GM12878 (cell line): Measurements from ENCODE around the gene IGSF6. TPM values are rescaled to one million over a fixed set of nuclear protein-coding genes. Genes with fewer than 3 reads are reported as not detected.
A peak's percentile ranks its signal among the peaks of the same experiment; 100 is the strongest.

ENCODE experiments used
- CEBPB ChIP-seq, 2 experiments: fragments of 150-350 bp in 1 of 2; IDR thresholded peaks; 2 replicates each; pipeline ENCODE4 v1.6.1; 2012 to 2014; ENCODE audit warnings: low read depth in 2 of 2, low read length in 2 of 2, borderline replicate concordance in 1 of 2, inconsistent platforms in 1 of 2
- DPF2 ChIP-seq: fragments of 450-650 bp; IDR thresholded peaks from 2 replicates; pipeline ENCODE4 v1.6.1; 2017; ENCODE audit warnings: mild to moderate bottlenecking
- GATAD2B ChIP-seq: fragments of 450-650 bp; conservative IDR thresholded peaks from 2 replicates; pipeline ENCODE4 v1.6.1; 2017; ENCODE audit warnings: low read depth, mild to moderate bottlenecking, moderate library complexity
- NBN ChIP-seq: fragments of 450-650 bp; IDR thresholded peaks from 2 replicates; pipeline ENCODE4 v1.6.1; 2016
- NFYB ChIP-seq: IDR thresholded peaks from 2 replicates; pipeline ENCODE4 v1.6.1; 2011; ENCODE audit warnings: low read depth, mild to moderate bottlenecking, low read length, improper control_type of control experiment, moderate library complexity; ENCODE audit not compliant: insufficient read depth
- NR2F1 ChIP-seq: fragments of 450-650 bp; conservative IDR thresholded peaks from 2 replicates; pipeline ENCODE4 v1.6.1; 2017; ENCODE audit warnings: mild to moderate bottlenecking
- PML ChIP-seq: IDR thresholded peaks from 2 replicates; pipeline ENCODE4 v1.6.1; 2012; ENCODE audit warnings: low read length, inconsistent platforms
- POLR2AphosphoS5 ChIP-seq: IDR thresholded peaks from 2 replicates; pipeline ENCODE4 v1.6.1; 2011; ENCODE audit warnings: mild to moderate bottlenecking, low read length, inconsistent platforms
- RUNX3 ChIP-seq: IDR thresholded peaks from 2 replicates; pipeline ENCODE4 v1.6.1; 2012; ENCODE audit warnings: low read length, inconsistent platforms
- STAT1 ChIP-seq: fragments of 450-650 bp; conservative IDR thresholded peaks from 2 replicates; pipeline ENCODE4 v1.6.1; 2014; ENCODE audit warnings: antibody characterized with exemption, mild to moderate bottlenecking
- TBL1XR1 ChIP-seq: IDR thresholded peaks from 2 replicates; pipeline ENCODE4 v1.6.1; 2012; ENCODE audit warnings: low read depth, low read length, improper control_type of control experiment
- ZBED1 ChIP-seq: IDR thresholded peaks from 2 replicates; pipeline ENCODE4 v1.6.1; 2016; ENCODE audit warnings: borderline replicate concordance
- polyA plus RNA-seq, 11 experiments: library from polyadenylated mRNA; depleted of rRNA in 4 of 11; unstranded in 6 of 11; stranded (reverse) in 5 of 11; fragments of >200 nt; fragmentation: Nextera tagmentation in 4 of 11; fragmentation: Illumina TruSeq in 1 of 11; extraction: Ambion mirVana in 4 of 11; extraction: Trizol in 1 of 11; gene quantifications; 1 replicate in 1 of 11; 2 replicates in 10 of 11; pipeline versions ENCODE4 v1.2.1 to v1.2.3, GENCODE V29; 2011 to 2016; ENCODE audit warnings: inconsistent platforms in 2 of 11, missing spikeins in 2 of 11, low read depth in 1 of 11
- total RNA-seq, 4 experiments: library from RNA; depleted of rRNA in 3 of 4; stranded (reverse); fragments of >200 nt in 3 of 4; fragmentation: Illumina TruSeq in 1 of 4; extraction: Trizol in 1 of 4; gene quantifications; 2 replicates each; pipeline versions ENCODE4 v1.2.1 to v1.2.3, GENCODE V29; 2013 to 2021
- TF ChIP-seq, protein P1 (sequence below): fragments of 450-650 bp; IDR thresholded peaks from 2 replicates; pipeline ENCODE4 v1.6.1; 2018; ENCODE audit warnings: borderline replicate concordance, mild to moderate bottlenecking; ENCODE audit not compliant: partially characterized antibody
- TF ChIP-seq, protein P2 (sequence below): fragments of 450-650 bp; conservative IDR thresholded peaks from 2 replicates; pipeline ENCODE4 v1.6.1; 2017; ENCODE audit warnings: mild to moderate bottlenecking, moderate library complexity
- TF ChIP-seq, protein P3 (sequence below): fragments of 450-650 bp; IDR thresholded peaks from 2 replicates; pipeline ENCODE4 v1.6.1; 2016; ENCODE audit warnings: mild to moderate bottlenecking
- TF ChIP-seq, protein P4 (sequence below): IDR thresholded peaks from 2 replicates; pipeline ENCODE4 v1.6.1; 2011; ENCODE audit warnings: borderline replicate concordance, low read depth, mild to moderate bottlenecking, moderate library complexity, low read length; ENCODE audit not compliant: insufficient read depth, poor library complexity, severe bottlenecking
- TF ChIP-seq, protein P5 (sequence below): fragments of 450-650 bp; IDR thresholded peaks from 2 replicates; pipeline ENCODE4 v1.6.1; 2017; ENCODE audit warnings: mild to moderate bottlenecking, low read depth, inconsistent platforms; ENCODE audit not compliant: poor library complexity, severe bottlenecking
- TF ChIP-seq, protein P6 (sequence below): IDR thresholded peaks from 2 replicates; pipeline ENCODE4 v1.6.1; 2011; ENCODE audit warnings: low read depth, mild to moderate bottlenecking, low read length, moderate library complexity, borderline replicate concordance; ENCODE audit errors: extremely low read depth

IGSF6 gene
- total and polyA plus RNA-seq, 10 of the 15 experiments (the other 5 are each of a cell fraction or from before 2014, with no cell fraction given), result 0.32 to 1.2 (median 0.72) TPM

DNA sequence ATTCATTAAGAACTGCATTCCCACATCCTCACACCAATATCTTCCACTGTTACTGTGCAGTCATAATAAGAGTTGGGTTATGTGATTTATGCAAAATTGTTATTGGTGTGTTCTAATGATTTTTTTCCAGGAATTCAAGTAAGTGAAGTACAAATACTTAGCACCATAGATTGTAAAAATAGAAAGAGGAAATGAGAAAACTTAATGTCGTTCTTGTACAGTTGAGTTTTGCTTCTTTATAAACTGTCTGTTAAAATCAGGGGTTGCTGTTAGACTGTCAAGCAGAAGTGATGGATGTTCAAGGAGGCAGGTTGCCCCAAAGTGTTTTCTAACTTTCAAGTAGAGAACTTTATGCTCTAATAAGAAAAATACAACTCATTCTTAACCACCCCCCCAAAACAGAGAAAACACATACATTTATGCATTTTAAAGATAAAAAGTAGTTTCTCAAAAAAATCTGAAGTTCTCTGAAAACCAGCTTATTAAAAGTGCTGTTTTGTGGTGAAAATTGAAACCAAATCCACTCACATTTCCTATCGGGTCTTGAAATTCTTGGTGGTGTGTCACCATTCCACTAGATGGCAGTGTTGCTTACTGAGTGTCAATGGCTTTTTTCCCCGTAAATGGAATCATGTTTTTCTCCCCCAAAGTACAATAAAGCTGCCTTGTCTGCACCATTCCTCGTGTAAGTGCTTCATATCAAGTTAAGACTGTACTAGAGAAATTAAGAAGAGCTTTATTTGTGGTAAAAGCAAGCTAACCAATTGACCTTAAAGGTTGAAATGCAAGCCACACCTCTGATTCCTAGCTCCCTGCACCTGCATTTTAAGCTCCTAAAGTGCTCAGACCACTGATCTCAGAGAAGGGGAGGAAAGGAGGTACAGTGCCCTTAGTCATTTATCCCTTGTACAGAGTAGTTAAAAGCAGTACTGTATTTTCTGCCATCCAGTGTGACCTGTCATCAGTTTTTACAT, 4.7 kb upstream of the IGSF6 start (continued):
- TF ChIP-seq, protein P1, sequence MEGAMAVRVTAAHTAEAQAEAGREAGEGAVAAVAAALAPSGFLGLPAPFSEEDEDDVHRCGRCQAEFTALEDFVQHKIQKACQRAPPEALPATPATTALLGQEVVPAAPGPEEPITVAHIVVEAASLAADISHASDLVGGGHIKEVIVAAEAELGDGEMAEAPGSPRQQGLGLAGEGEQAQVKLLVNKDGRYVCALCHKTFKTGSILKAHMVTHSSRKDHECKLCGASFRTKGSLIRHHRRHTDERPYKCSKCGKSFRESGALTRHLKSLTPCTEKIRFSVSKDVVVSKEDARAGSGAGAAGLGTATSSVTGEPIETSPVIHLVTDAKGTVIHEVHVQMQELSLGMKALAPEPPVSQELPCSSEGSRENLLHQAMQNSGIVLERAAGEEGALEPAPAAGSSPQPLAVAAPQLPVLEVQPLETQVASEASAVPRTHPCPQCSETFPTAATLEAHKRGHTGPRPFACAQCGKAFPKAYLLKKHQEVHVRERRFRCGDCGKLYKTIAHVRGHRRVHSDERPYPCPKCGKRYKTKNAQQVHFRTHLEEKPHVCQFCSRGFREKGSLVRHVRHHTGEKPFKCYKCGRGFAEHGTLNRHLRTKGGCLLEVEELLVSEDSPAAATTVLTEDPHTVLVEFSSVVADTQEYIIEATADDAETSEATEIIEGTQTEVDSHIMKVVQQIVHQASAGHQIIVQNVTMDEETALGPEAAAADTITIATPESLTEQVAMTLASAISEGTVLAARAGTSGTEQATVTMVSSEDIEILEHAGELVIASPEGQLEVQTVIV, result no peak
- TF ChIP-seq DPF2 (peak; percentile 89), PML (peak; percentile 38; the same call in 1 of the 2 replicates), NR2F1 (no peak; the same call in 1 of the 2 replicates), GATAD2B (no peak), CEBPB (IDR thresholded peaks at IDR 0.05; ENCODE audit: borderline replicate concordance in 1 of 2, low read depth in 2 of 2, low read length in 2 of 2) (no peak), STAT1 (no peak), NBN (peak; percentile 58; the same call in 1 of the 2 replicates), RUNX3 (peak; percentile 67; the same call in 1 of the 2 replicates), TBL1XR1 (peak; percentile 28; the same call in 1 of the 2 replicates), POLR2AphosphoS5 (no peak), NFYB (no peak), ZBED1 (no peak)
- TF ChIP-seq, protein P2, sequence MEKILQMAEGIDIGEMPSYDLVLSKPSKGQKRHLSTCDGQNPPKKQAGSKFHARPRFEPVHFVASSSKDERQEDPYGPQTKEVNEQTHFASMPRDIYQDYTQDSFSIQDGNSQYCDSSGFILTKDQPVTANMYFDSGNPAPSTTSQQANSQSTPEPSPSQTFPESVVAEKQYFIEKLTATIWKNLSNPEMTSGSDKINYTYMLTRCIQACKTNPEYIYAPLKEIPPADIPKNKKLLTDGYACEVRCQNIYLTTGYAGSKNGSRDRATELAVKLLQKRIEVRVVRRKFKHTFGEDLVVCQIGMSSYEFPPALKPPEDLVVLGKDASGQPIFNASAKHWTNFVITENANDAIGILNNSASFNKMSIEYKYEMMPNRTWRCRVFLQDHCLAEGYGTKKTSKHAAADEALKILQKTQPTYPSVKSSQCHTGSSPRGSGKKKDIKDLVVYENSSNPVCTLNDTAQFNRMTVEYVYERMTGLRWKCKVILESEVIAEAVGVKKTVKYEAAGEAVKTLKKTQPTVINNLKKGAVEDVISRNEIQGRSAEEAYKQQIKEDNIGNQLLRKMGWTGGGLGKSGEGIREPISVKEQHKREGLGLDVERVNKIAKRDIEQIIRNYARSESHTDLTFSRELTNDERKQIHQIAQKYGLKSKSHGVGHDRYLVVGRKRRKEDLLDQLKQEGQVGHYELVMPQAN, result no peak
- TF ChIP-seq, protein P3, sequence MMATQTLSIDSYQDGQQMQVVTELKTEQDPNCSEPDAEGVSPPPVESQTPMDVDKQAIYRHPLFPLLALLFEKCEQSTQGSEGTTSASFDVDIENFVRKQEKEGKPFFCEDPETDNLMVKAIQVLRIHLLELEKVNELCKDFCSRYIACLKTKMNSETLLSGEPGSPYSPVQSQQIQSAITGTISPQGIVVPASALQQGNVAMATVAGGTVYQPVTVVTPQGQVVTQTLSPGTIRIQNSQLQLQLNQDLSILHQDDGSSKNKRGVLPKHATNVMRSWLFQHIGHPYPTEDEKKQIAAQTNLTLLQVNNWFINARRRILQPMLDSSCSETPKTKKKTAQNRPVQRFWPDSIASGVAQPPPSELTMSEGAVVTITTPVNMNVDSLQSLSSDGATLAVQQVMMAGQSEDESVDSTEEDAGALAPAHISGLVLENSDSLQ, result peak; percentile 95
- TF ChIP-seq, protein P4, sequence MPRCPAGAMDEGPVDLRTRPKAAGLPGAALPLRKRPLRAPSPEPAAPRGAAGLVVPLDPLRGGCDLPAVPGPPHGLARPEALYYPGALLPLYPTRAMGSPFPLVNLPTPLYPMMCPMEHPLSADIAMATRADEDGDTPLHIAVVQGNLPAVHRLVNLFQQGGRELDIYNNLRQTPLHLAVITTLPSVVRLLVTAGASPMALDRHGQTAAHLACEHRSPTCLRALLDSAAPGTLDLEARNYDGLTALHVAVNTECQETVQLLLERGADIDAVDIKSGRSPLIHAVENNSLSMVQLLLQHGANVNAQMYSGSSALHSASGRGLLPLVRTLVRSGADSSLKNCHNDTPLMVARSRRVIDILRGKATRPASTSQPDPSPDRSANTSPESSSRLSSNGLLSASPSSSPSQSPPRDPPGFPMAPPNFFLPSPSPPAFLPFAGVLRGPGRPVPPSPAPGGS, result no peak
- TF ChIP-seq, protein P5, sequence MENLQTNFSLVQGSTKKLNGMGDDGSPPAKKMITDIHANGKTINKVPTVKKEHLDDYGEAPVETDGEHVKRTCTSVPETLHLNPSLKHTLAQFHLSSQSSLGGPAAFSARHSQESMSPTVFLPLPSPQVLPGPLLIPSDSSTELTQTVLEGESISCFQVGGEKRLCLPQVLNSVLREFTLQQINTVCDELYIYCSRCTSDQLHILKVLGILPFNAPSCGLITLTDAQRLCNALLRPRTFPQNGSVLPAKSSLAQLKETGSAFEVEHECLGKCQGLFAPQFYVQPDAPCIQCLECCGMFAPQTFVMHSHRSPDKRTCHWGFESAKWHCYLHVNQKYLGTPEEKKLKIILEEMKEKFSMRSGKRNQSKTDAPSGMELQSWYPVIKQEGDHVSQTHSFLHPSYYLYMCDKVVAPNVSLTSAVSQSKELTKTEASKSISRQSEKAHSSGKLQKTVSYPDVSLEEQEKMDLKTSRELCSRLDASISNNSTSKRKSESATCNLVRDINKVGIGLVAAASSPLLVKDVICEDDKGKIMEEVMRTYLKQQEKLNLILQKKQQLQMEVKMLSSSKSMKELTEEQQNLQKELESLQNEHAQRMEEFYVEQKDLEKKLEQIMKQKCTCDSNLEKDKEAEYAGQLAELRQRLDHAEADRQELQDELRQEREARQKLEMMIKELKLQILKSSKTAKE, result peak; percentile 77
- TF ChIP-seq, protein P6, sequence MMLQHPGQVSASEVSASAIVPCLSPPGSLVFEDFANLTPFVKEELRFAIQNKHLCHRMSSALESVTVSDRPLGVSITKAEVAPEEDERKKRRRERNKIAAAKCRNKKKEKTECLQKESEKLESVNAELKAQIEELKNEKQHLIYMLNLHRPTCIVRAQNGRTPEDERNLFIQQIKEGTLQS, result no peak
